HG03354 (cell line): ENCODE results near the gene SLC45A2.
A peak's percentile ranks its signal among the peaks of the same experiment; 100 is the strongest.
"Not testable (repeated sequence)": the region's sequence is repeated elsewhere in the genome, so short reads cannot be mapped to it uniquely, and the experiment has no call there.

ENCODE experiments used
- ATAC-seq: cut with Tn5 transposase; IDR thresholded peaks from one replicate; pipeline ENCODE4 v1.9.1; 2021; ENCODE audit warnings: mild to moderate bottlenecking; ENCODE audit not compliant: unreplicated experiment, poor library complexity, severe bottlenecking

Gene SLC45A2

GRCh38 chr5:33975852-33976251 lies 8.6 kb downstream of the SLC45A2 start:
- no peak for ATAC-seq

GRCh38 chr5:33973271-33973670 lies 11.2 kb downstream of the SLC45A2 start:
- no peak for ATAC-seq

- ATAC-seq = peak; percentile 84
These were observed 14.7 kb downstream of the SLC45A2 start for GRCh38 chr5:33969572-33970452.

- no peak for ATAC-seq
These were observed 16.1 kb downstream of the SLC45A2 start for GRCh38 chr5:33968211-33969005.

GRCh38 chr5:33966805-33967204 lies 17.7 kb downstream of the SLC45A2 start:
- ATAC-seq = no peak

GRCh38 chr5:33964132-33964700 lies 20.3 kb downstream of the SLC45A2 start:
- ATAC-seq = no peak

- ATAC-seq = no peak
These were observed 26.3 kb downstream of the SLC45A2 start for GRCh38 chr5:33958176-33958575.

- ATAC-seq = no peak
These were observed 26.8 kb downstream of the SLC45A2 start for GRCh38 chr5:33957577-33958150.

- ATAC-seq = not testable (repeated sequence)
These were observed 32.3 kb downstream of the SLC45A2 start for GRCh38 chr5:33952175-33952574.

GRCh38 chr5:33944543-33945132 lies 39.9 kb downstream of the SLC45A2 start:
- no peak for ATAC-seq

- ATAC-seq = no peak
These were observed 43.4 kb downstream of the SLC45A2 start for GRCh38 chr5:33941090-33941489.

- ATAC-seq = no peak
These were observed 44.8 kb downstream of the SLC45A2 start for GRCh38 chr5:33939556-33940262.

GRCh38 chr5:33938881-33939280 lies 45.6 kb downstream of the SLC45A2 start:
- no peak for ATAC-seq

- no peak for ATAC-seq
These were observed 46.0 kb downstream of the SLC45A2 start for GRCh38 chr5:33938507-33938796.

GRCh38 chr5:33937707-33938506 lies 46.6 kb downstream of the SLC45A2 start:
- no peak for ATAC-seq

GRCh38 chr5:33937017-33937706 lies 47.3 kb downstream of the SLC45A2 start:
- no peak for ATAC-seq

- ATAC-seq = no peak
These were observed 48.0 kb downstream of the SLC45A2 start, which contains the start of gene RXFP3 for GRCh38 chr5:33936381-33937016. Gene RXFP3 (plus strand): TSS chr5:33936386. CDS start chr5:33936741, 355 bp downstream.

- ATAC-seq = peak; percentile 45
These were observed 48.5 kb downstream of the SLC45A2 start for GRCh38 chr5:33936004-33936380.
